Mucosa of descending colon (tissue), 3 donors: ENCODE measurements around the gene NOX5. TPM values are rescaled to one million over a fixed set of nuclear protein-coding genes. Genes with fewer than 3 reads are reported as not detected.

Experiments
- ATAC-seq: fragments of 200-7000 bp; cut with Tn5 transposase; one replicate; pipeline ENCODE4 v1.9.1; 2020; ENCODE audit warnings: mild to moderate bottlenecking, moderate library complexity
- DNase-seq, 3 donors: peaks; one replicate each; pipeline ENCODE4 v3.0.0-alpha.2; 2020
- H3K36me3 ChIP-seq: fragments of 200-600 bp; one replicate; pipeline ENCODE4 v1.8.0; 2021; ENCODE audit warnings: low read depth, mild to moderate bottlenecking
- H3K4me1 ChIP-seq: fragments of 200-600 bp; one replicate; pipeline ENCODE4 v1.8.0; 2021; ENCODE audit warnings: low read depth, mild to moderate bottlenecking
- H3K4me3 ChIP-seq: fragments of 200-600 bp; one replicate; pipeline ENCODE4 v1.8.0; 2021; ENCODE audit warnings: mild to moderate bottlenecking
- H3K9me3 ChIP-seq: fragments of 200-600 bp; one replicate; pipeline ENCODE4 v1.8.0; 2021; ENCODE audit warnings: mild to moderate bottlenecking
- intact Hi-C, 2 donors: fragments of 100-400 bp; cut with DNase I in 1 of 2; cut with micrococcal nuclease in 1 of 2; formaldehyde crosslinking; loops; one replicate each; pipeline versions ENCODE4 v1.11.0 to v1.11.1; 2022; cut with DNase I, micrococcal nuclease
- total RNA-seq, 3 donors: library from RNA; stranded (reverse); fragmentation: NEBNext Ultra II Directional in 2 of 3; extraction: Animal tissue kit (Norgen Biotek cat#: 25700) in 2 of 3; gene quantifications; one replicate each; pipeline versions ENCODE4 v1.2.1 to v1.2.4, GENCODE V29; 2021 to 2023
- TF ChIP-seq, protein P1 (sequence below): fragments of 200-600 bp; IDR thresholded peaks from one replicate; pipeline ENCODE4 v1.8.0; 2022; ENCODE audit warnings: antibody characterized with exemption, mild to moderate bottlenecking
- donor health status: DM: no; HTN: no; CAD: no; lungs with moderate emphysema.
- donor health status: DM: no; HTN: no; CAD: no.
- donor health status: DM: no; HTN: yes; CAD: no.

The NOX5 gene
- total RNA-seq, 3 donors from 2014 or later: 0.13 to 0.17 TPM; not detected in 1

GRCh38 chr15:68979006-68979405 lies 35.5 kb upstream of the NOX5 start:
- TF ChIP-seq, protein P1, sequence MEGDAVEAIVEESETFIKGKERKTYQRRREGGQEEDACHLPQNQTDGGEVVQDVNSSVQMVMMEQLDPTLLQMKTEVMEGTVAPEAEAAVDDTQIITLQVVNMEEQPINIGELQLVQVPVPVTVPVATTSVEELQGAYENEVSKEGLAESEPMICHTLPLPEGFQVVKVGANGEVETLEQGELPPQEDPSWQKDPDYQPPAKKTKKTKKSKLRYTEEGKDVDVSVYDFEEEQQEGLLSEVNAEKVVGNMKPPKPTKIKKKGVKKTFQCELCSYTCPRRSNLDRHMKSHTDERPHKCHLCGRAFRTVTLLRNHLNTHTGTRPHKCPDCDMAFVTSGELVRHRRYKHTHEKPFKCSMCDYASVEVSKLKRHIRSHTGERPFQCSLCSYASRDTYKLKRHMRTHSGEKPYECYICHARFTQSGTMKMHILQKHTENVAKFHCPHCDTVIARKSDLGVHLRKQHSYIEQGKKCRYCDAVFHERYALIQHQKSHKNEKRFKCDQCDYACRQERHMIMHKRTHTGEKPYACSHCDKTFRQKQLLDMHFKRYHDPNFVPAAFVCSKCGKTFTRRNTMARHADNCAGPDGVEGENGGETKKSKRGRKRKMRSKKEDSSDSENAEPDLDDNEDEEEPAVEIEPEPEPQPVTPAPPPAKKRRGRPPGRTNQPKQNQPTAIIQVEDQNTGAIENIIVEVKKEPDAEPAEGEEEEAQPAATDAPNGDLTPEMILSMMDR: no peak
- intact Hi-C loops: no loop called here
- Histone ChIP-seq H3K4me1 (no peaks in the 10 kb centered on the region), H3K36me3 (no peaks in the 10 kb centered on the region), H3K9me3 (peaks cover 5% of the 10 kb centered on the region), H3K4me3 (no peak overlapping the region)
- ATAC-seq: no peak
- DNase-seq: no peak

DNA sequence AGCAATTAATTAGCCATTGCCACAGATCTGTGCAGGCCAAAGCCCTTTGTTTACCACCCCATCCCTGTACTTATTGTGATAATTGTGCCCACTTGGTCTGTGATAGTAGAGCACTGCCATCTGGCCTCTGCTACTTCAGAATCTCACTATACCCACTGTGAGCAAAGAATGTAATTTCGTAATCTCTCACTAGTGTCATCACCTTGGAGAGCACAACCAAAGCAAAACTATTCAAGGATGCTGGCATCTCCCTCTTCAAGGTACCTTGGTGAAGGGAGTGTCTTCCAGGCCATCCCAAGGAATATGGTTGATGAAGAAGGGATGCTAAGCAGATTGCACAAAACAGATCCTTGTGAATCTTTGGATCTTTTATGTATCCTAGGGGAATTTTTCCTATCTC lies 34.7 kb upstream of the NOX5 start:
- Histone ChIP-seq H3K4me3 (no peak overlapping the region), H3K9me3 (peaks cover 5% of the 10 kb centered on the region), H3K36me3 (no peaks in the 10 kb centered on the region), H3K4me1 (no peaks in the 10 kb centered on the region)
- TF ChIP-seq, protein P1: no peak
- DNase-seq: no peak
- intact Hi-C loops: no loop called here
- no peak for ATAC-seq

DNA sequence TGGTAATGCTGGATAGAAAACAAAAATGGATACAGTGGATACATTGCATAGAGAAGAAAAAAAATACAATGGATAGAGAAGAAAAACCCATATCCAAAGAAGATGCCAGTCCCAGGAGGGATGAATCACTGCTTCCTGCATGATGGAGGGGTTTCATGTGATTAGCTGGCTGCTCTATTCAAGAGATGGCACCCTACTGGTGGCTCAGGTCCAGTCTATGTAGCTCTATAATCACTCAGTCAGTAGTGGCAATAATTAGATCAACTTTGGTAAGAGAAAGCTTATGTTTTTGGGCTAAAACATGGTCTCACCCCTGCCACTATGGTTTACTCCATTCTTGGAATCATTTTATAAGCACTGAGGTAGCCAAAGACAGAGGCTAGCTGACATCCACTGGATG lies 33.7 kb upstream of the NOX5 start:
- TF ChIP-seq, protein P1: no peak
- no peak for DNase-seq
- no peak for ATAC-seq
- intact Hi-C loops: no loop called here
- H3K4me3 ChIP-seq: no peak overlapping the region
- H3K4me1 ChIP-seq: no peaks in the 10 kb centered on the region
- H3K36me3 ChIP-seq: no peaks in the 10 kb centered on the region
- H3K9me3 ChIP-seq: peaks cover 2% of the 10 kb centered on the region

GRCh38 chr15:68981941-68982340 lies 32.6 kb upstream of the NOX5 start:
- Histone ChIP-seq H3K9me3 (peaks cover 2% of the 10 kb centered on the region), H3K4me1 (no peaks in the 10 kb centered on the region), H3K4me3 (no peak overlapping the region), H3K36me3 (no peaks in the 10 kb centered on the region)
- intact Hi-C loops: no loop called here
- TF ChIP-seq, protein P1: no peak
- ATAC-seq (no peak), DNase-seq (no peak)

DNA sequence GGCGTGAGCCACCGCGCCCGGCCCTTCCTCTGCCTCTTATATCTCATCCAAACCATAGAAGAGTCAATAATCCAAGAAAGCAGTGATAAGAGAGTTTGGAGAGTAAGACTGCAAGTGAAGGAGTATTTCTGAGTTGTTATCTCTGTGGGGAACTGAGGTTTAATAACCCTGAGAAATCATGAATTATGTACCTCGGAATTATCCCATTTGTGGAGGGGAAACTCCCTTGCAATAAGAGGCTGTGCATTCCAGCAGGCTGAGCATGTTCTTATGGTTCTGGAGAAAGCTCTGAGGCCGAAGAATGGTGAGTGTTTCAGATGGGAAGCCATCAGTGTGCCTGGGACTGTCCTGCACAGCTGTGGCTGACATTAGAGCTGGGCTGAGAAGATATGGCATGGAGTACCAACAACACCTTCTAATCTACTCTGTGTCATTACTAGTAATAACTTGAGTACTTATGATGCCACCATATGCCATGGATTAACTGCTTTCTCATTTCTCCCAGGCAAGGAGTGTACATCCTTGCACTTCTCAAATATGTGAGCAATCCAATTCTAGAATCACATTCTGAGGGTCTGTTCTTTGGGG lies 31.4 kb upstream of the NOX5 start:
- TF ChIP-seq, protein P1: no peak
- H3K4me1 ChIP-seq: no peaks in the 10 kb centered on the region
- no peak for ATAC-seq
- no peak for DNase-seq
- H3K9me3 ChIP-seq: no peaks in the 10 kb centered on the region
- H3K4me3 ChIP-seq: no peak overlapping the region
- no peaks in the 10 kb centered on the region for H3K36me3 ChIP-seq
- intact Hi-C loops: no loop called here
